Left cardiac atrium (tissue), 4 donors: ENCODE data around the gene CRACR2A. TPM values are rescaled to one million over a fixed set of nuclear protein-coding genes. Genes with fewer than 3 reads are reported as not detected.

Experiments used
- ATAC-seq, 2 donors: fragments of 200-7000 bp; cut with Tn5 transposase; one replicate each; pipeline ENCODE4 v1.9.1; 2020; ENCODE audit warnings: mild to moderate bottlenecking in 2 of 2, moderate library complexity in 2 of 2
- DNase-seq: peaks from one replicate; pipeline ENCODE4 v3.0.0-alpha.2; 2020
- intact Hi-C, 2 donors: fragments of 100-400 bp; cut with DNase I; formaldehyde crosslinking; loops; one replicate each; pipeline versions ENCODE4 v1.14.1 to v1.15.1; 2022 to 2023
- total RNA-seq, 2 donors: library from RNA; stranded (reverse); fragmentation: NEBNext Ultra II Directional; extraction: Animal tissue kit (Norgen Biotek cat#: 25700); gene quantifications; one replicate each; pipeline ENCODE4 v1.2.1, GENCODE V29; 2021
- donor health status: DM: no; HTN: yes; CAD: no.
- donor health status: DM: no; HTN: yes; CAD: no; lungs with severe emphysema.
- donor health status: DM: yes; HTN: yes; CAD: no.
- donor health status: Dilated cardiomyopathy.

Gene CRACR2A
- total RNA-seq, 2 donors from 2014 or later, result 7.4 to 10.1 TPM

DNA sequence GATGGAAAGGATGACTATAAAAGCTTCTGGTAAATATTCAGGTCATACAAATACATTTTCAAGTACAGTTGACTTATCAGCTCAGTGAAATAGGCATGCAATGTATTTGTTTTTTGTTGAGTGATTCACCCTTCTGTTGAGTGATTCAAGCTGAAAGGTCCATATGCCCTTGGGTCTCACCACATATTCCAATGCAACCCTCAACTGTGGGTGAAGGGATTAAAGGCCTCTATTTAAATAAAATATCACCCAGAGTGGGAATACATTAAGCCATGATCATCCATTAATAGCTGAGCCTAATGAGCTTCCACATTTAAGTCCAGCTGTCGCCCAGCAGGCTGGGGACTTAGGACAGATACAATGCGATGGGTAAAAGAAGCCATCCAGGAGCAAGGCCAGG lies 120.2 kb downstream of the CRACR2A start:
- ATAC-seq, result no peak
- intact Hi-C loops, result no loop called here
- DNase-seq, result no peak

DNA sequence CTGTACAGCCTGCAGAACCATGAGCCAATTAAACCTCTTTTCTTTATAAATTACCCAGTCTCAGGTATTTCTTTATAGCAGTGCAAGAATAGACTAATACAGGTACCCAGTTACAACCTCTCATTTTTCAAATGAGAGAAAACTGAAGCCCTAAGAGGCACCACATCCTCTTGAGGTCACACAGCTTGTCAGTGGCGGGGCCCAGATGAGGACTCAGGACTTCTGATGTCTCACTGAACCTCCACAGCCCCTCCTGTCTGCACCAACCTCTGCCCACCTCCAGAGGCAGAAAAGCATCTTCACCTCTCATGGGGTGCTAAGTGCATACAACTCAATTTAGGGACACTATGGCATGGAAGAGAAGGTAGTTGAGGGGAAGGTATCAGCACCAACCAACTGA lies 120.7 kb downstream of the CRACR2A start:
- no peak for ATAC-seq
- intact Hi-C loops, result no loop called here
- no peak for DNase-seq

DNA sequence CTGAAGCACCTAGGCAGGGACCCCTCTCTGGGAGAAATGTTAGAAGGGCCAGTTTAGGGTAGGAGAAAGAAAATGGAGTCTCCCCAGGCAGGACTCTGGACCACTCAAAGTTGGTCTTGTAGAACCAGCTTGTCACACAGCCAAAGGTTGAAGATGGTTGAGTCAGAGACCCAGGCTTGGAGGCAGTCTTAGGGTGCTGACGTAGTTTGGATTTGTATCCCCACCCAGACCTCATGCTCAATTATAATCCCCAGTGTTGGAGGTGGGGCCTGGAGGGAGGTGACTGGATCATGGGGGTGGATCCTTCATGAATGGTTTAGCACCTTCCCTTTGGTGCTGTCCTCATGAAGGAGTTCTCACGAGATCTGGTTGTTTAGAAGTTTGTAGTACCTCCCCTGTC lies 121.2 kb downstream of the CRACR2A start:
- ATAC-seq (no peak), DNase-seq (no peak)
- intact Hi-C loops, result no loop called here

DNA sequence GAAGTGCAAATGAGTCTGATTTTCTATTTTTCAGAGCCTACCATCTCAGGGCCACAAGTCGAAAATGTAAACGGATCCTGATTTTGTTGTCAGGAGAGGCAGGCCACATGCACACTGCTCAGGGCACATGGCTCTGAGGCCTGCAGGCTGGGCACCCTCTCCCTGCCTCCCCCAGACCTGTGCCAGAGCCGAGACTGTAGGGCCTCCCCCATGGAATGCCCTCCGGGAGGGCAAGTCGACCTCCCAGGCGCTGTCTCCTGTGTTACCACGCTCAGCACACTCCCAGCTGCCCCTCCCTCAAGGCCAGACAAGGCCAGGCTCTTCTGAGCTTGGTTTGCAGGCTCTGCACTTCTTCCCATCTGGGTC lies 121.7 kb downstream of the CRACR2A start:
- intact Hi-C loops, result no loop called here
- no peak for DNase-seq
- ATAC-seq, result no peak

DNA sequence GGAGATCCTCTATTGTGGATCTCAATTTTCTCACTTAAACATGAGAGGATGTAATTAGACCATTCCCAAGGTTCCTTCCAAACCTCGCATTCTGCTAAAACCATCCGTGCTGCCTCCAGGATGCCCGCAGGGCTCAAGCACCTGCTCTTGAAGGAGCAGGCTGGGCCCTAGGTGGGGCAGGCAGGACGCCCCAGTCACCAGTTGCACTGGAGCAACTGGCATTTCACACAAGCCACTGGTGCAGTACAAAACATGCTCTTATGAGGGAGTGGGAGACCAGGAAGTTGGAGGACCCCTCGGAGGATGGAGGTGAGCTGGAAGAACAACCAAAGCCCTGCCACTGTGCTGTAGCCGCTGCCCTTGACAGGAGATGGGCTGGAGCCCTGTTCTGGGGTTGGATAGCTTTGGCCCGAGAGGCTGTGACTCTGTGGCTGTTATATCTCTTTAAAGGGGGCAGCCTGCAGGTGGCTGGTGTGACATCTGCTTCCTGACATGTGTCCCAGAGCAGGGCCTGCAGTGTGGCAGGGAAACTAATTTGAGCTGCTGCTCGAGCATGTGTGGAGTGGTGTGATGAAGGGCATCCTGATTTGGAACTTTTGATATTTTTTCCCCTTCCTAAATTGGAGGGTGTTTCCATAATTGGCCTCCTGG lies 122.2 kb downstream of the CRACR2A start:
- intact Hi-C loops, result no loop called here
- ATAC-seq (peak in 1 of 2 donors; percentile 74), DNase-seq (no peak)

DNA sequence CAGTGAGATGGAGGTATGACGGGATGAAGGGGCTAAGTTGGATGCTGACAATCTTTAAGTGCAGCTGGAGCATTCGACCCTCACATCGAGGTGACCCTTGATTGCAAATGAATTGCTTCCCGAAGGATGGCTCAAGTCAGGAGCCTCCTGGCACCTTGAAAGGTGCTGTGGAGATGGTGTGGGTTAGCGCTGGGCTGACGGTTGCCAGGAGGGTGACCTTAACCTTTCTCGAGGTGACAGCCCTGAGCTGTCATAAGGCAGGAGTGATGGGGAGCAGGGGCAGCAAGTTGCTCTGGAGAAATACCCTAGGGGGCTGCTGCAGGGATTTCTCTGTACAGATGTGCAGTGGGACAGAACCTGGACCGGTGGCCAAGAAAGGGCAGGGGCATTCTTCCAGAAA lies 122.8 kb downstream of the CRACR2A start:
- no peak for DNase-seq
- ATAC-seq, result no peak
- intact Hi-C loops, result no loop called here

DNA sequence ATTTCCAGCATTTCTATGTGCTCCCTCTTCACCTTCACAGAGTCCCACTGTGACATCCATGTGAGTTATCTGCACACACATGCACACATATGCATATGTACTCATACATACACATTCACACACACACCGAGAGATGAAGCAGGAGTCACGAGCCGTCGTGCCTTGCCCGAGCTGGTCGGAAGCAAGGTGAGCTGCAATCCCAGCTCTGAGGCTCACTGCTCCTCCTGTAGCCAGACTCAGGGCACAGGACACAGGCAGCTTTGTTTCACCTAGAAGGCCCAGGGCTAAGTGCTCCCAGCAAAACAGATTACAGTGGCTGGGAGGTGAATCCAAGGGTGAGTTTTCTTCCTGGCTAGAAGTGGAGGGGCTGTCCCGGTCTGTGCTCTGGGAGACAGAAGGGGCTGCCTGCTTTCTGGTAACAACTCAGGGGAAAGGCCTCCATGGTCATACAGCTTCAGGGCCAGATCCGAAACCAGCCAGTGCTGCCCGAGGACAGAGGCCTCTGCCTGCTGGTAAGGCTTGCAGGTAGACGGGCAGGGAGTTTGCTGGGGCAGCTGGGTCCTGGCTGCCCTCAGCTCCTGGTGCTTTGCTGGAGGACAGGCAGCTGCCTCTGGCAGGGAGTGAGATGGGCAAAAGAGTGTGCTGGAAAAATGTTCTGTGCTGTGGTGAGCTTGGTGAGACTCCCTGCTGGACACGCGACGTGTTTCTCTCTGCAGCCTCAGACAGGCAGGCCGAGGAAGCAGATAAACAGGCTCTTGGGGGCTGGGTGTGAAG lies 123.7 kb downstream of the CRACR2A start:
- ATAC-seq (peak; percentile 50 to 67), DNase-seq (no peak)
- intact Hi-C loops, result no loop called here

DNA sequence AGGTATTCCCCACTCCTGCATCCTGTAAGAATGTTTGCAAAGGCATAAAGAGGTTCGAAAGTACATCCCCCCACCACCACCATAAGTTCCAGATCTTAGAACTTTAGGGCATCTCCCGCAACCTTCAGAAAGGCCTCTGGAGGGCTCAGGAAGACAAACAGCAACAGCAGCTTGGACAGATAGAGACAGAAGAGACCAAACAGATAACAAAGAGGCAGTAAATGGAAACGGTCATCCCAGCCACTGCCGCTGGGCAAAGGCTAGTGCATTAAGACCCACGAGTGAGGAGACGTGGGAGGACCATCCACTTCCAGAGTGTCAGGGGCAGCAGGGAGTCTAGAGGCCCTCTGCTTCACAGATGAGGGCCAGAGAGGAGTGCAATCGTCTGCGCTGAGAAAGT lies 124.3 kb downstream of the CRACR2A start:
- intact Hi-C loops, result no loop called here
- ATAC-seq, result no peak
- no peak for DNase-seq

DNA sequence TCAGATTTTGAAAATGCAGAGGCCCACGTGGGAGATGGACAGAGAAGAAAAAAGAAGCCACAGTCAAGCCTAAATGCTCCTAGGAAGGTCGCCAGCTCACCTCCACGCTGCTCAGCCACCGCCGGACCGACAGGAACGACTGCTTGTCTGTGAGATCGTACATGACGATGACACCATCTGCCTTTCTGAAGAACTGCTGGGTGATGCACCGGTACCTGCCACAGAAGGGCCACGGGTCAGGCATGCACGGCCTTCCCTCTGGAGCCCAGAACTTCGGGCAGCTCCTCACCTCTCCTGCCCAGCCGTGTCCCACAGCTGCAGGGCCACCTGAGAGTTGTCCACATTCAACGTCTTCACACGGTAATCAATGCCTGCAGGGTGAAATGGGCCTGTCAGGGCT lies 125.6 kb downstream of the CRACR2A start:
- no peak for DNase-seq
- no peak for ATAC-seq
- intact Hi-C loops, result no loop called here

DNA sequence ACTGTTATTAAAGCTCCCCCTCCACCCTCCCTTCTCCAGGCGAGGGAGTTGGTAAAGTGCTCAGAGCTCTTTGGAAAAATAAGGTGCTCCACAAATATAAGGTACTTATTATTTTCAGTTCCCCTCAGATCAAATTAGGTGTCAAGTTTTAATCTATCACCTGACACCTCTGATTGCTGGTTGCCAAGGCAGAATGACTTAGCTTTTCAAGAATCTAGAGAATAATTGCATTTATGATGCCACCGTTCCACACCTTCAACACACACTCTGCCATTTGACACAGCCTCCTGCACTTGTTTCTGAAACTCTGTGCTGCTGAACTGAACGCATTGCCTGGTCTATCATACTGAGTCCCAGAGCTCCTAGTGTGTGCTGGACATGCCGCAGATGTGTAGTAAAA lies 128.6 kb downstream of the CRACR2A start:
- DNase-seq (no peak), ATAC-seq (no peak)
- intact Hi-C loops, result no loop called here

DNA sequence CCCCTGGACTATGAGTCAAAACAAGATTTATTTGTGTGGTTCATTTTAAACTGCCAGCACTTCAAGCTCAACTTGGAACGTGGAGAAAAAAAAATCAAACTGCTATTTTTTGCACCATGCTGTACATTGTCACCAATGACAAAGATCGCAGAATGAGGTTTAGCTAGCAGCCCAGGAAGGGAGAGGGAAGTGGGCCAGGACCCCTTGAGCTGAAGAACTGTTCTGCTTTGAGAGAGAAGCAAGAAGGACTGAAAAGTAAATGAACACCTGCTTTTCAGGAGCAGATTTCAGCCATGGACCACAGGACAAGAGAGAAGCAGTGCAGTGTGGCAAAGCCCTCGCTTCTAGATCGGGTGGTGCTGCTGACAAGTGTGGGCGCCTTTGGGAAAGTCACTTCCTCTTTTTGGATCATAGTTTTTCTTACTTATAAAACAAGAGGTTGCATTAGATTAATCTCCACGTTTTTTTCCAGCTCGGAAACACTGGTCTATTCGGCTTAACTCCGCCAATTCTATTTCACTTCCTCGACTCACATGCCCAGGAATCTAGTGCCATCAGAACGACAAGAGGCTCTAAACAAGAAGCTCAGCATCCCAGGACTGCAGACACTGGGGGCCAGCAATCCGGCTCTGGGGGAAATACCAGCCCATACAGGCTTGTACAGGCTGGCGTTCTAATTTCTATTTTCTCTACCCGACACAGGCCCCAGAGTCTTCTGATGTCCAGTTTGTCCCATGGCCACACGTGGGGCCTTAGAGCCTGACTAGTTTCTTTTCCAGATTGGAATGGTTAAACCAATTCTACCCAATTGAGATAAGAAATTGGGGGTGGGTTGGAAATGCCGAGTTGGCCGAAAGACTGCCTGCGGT lies 129.9 kb downstream of the CRACR2A start:
- DNase-seq (no peak), ATAC-seq (no peak)
- intact Hi-C loops, result no loop called here

DNA sequence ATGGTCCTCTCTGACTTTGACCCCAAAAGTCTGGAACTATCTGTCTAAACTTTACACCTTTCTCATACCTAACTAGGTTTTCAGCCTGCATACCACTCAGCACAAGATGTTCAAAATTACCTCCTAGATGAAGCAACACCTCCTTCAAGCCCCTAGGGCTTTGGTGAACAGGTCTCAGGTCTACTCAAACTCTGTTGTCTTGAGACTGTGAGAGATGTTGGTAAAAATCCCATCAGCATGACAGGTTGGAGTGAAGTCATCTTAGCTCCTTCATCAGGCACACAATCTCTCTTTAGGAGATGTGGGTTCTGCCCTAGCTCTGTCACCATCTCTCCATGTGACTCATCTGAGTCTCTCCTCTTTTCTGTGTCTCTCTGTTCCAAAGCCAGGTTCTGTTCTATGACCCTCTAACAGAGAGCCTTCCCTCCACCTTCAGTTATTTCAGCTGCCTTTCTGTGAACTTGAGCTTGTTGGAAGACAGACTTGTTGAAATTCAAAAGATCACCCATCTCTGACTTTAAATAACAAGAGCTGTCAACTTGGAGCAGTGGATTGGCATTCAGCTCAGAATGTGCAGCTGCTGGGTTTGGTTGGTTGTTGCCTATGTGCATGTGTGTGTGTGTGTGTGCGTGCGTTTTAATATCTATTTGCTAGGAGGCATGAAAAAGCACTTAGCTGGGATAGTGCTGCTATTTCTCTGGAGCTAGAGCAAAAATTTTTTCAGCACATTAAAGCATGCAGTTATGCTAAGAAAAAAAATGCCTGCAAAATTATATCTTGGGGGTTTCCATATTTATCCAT lies 130.7 kb downstream of the CRACR2A start:
- DNase-seq, result no peak
- peak; percentile 46 to 71 for ATAC-seq
- intact Hi-C loops, result no loop called here

DNA sequence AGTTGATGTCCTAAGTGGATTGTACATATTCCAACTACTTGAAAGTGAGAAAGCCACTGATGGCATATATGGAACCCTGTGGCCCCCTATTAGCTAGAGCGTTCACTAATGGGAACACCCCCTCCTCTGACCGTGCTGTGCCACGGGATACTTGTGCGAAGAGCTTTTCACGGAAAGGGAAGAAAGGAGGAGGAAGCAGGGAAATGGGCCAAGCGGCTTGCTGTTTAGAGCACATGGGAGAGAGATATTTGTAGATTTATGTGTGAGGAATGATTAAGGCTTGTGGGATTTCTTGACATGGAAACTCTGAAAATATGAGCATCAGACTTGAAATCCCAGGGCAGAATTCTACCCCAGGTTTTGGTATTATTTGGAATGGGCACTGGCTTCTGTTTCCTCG lies 132.1 kb downstream of the CRACR2A start:
- intact Hi-C loops, result no loop called here
- DNase-seq (no peak), ATAC-seq (no peak)

DNA sequence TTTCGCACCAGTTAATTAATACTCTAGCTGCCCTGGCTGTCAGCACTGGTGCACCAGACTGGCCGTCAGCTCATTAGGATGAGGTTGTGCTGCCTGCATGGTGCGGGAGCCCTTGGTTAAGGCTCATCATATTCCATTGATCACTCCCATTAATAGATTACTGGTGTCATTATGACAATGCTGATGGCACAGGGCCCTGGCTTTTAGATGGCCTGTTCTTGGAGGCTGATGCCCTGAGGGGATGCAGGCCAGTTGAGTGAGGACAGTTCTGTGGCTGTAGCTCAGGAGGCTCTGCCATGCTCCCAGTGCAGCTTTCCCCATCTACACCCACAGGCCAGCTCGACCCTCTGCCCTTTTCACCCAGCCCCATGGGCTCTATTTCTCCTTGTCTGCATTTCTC lies 135.3 kb downstream of the CRACR2A start:
- intact Hi-C loops, result no loop called here
- ATAC-seq, result no peak
- no peak for DNase-seq

DNA sequence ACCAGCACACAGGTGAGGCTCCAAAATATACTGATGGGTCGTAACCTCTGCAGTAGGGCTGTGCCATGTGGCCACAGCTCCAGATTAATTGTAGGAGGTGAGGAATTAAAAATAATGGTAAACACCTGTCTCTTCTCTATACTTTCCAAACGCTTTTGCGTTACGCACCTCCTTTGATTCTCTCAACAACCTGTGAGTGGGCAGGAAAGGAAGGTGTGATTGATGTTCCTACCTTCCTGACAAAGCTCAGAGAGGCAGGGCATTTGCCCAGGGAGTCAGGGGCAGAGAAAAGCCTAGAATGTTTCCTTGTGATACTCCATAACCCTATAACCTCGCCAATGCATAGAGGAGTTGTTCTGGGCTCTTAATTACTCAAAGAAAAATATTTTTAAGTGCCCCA lies 137.0 kb downstream of the CRACR2A start:
- no peak for DNase-seq
- intact Hi-C loops, result no loop called here

DNA sequence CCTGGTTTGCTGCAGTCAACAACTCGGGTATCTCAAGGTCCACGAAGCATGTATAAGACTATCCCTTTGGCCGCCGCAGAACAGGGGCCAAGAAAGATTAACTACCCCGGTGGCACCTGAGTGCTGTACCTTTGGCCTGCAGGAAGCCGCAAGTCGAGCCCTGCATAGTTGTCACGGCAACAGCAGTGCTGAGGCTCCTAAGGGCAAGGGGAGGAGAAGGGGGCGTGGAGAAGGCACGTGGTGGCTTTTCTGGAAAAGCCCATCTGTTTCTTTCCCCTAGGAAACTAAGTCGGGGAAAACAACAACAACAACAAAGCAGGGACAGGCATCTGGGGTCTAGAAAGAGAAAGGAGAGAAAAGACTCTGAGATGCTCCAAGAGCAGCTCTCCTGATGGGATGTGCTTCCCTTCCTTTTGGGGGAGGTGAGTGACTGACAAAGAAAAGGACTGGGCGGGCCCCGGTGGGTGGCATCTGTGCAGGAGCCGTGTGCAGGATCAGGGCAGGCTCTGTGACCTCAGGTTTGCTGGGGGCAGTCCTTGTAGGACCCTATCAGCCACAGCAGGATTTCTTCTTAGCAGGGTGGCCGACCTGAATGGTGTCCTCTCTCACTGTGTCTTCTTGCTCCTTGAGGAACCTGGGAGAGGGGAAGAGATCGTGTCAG lies 138.0 kb downstream of the CRACR2A start:
- ATAC-seq, result no peak
- no peak for DNase-seq
- intact Hi-C loops, result no loop called here

More for the DNA sequence above, 137.0 kb downstream of the CRACR2A start:
- no peak for ATAC-seq

DNA sequence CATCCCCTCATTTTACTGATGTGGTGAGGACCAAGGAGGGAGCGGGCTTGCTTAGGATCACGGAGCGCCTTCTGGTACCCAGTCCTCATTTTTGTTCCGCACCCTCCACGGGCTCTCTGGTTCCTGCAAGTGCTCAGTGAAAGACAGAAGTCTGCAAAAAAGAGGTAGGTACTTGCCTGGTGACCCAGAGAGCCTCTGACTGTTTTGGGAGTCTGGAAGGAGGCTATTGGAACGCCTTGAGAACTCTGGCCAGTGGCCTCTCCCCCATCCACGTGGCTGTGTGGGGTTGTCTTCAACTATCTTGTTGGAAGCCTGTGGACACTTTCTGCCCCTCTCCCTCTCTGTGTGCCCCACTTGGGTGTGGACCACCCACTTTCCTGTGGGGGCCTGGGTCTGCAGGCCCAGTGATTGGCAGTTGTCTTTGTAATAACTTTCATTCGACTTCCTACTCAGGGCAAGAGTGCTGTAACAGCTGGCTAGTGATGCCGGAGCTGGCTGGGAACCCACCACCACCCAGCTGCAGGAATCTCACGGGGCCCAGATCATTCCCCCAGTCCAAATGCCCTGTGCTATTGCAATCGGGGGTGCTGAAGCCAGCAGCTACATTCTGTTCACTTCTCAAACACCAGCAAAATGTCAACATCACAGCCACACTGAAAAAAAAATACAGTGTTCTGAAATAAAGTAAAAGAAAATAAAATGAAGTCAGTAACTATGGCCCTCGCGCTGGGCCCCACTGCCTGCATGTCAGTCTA lies 139.1 kb downstream of the CRACR2A start:
- no peak for DNase-seq

More for the DNA sequence above, 139.1 kb downstream of the CRACR2A start:
- ATAC-seq, result no peak
- intact Hi-C loops, result no loop called here
